Measurements from ENCODE around the gene LILRB3.

DNA sequence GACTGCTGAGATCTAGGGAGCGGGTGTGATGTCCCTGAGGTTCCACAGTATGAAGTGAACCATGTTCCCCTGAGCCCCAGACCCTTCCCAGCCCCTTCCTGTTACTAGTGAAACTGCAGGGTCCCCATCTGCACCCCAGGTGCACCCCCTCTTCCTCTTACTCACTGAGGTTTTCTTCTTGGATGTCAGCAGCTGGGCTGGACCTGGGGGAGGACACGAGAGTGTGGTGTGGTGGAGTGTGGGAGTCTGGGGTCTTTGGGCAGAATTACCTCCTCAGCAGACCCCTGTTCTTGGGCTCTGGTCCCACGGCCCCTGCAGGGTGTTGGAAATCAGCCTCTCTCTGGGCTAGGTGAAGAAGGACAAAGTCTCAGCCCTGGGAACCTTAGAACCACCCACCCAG lies 23.1 kb upstream of the LILRB3 start:
- TF ChIP-seq CTCF (IDR thresholded peaks at IDR 0.05) (no peak), POLR2A (IDR thresholded peaks at IDR 0.05) (no peak)

Data from ovary (tissue), 3 donors.